Transverse colon (tissue), 4 donors: Measurements from ENCODE around the gene LGALS4. TPM values are rescaled to one million over a fixed set of nuclear protein-coding genes. Genes with fewer than 3 reads are reported as not detected.
"Not testable (repeated sequence)": the region's sequence is repeated elsewhere in the genome, so short reads cannot be mapped to it uniquely, and the experiment has no call there.

ENCODE experiments used
- DNase-seq: peaks from one replicate; pipeline ENCODE4 v3.0.0-alpha.2; 2019
- H3K27ac ChIP-seq, 4 donors: fragments of 200-600 bp; sonication (generic); 2 replicates each; pipeline ENCODE4 v1.5.1; 2016 to 2018; ENCODE audit warnings: inconsistent platforms in 4 of 4
- H3K27me3 ChIP-seq: fragments of 200-600 bp; sonication (generic); 2 replicates; pipeline ENCODE4 v1.5.1; 2017; ENCODE audit warnings: inconsistent platforms
- H3K36me3 ChIP-seq, 4 donors: fragments of 200-600 bp; sonication (generic); 2 replicates each; pipeline ENCODE4 v1.5.1; 2017 to 2019; ENCODE audit warnings: inconsistent platforms in 4 of 4
- H3K4me1 ChIP-seq, 4 donors: fragments of 200-600 bp; sonication (generic); 2 replicates each; pipeline ENCODE4 v1.5.1; 2017 to 2020; ENCODE audit warnings: inconsistent platforms in 4 of 4
- H3K4me3 ChIP-seq, 4 donors: fragments of 200-600 bp; sonication (generic); 1 replicate in 1 of 4; 2 replicates in 3 of 4; pipeline versions ENCODE4 v1.5.1 to v1.6.1; 2017 to 2019; ENCODE audit warnings: inconsistent platforms in 4 of 4
- H3K9me3 ChIP-seq, 2 donors: fragments of 200-600 bp; sonication (generic); 2 replicates each; pipeline ENCODE4 v1.5.1; 2017 to 2019; ENCODE audit warnings: inconsistent platforms in 2 of 2
- CTCF ChIP-seq, 5 experiments: fragments of 200-600 bp in 3 of 5; fragments of 450-650 bp in 2 of 5; sonication (generic) in 3 of 5; IDR thresholded peaks; 1 replicate in 2 of 5; 2 replicates in 3 of 5; pipeline ENCODE4 v1.5.1; 2016 to 2017; ENCODE audit warnings: antibody characterized with exemption in 5 of 5, inconsistent platforms in 3 of 5, mild to moderate bottlenecking in 2 of 5, moderate library complexity in 1 of 5
- EP300 ChIP-seq: sonication (generic); formaldehyde crosslinking; IDR thresholded peaks from one replicate; pipeline ENCODE4 v1.6.1; 2017; ENCODE audit warnings: antibody characterized with exemption, low read depth
- POLR2A ChIP-seq: fragments of 450-650 bp; IDR thresholded peaks from one replicate; pipeline ENCODE4 v1.6.1; 2016; ENCODE audit warnings: antibody characterized with exemption, mild to moderate bottlenecking, moderate library complexity
- POLR2AphosphoS5 ChIP-seq, 3 donors: sonication (generic); formaldehyde crosslinking; IDR thresholded peaks; one replicate each; pipeline ENCODE4 v1.6.1; 2016; ENCODE audit warnings: antibody characterized with exemption in 3 of 3
- WGBS, 2 donors: methylation state at CpG; one replicate each; pipeline ENCODE4 v1.1.5; 2018; ENCODE audit warnings: low coverage in 1 of 2; 5-methylcytosine and 5-hydroxymethylcytosine counted together
- in situ Hi-C, 4 donors: fragments of 200-750 bp; cut with MboI; loops; one replicate each; pipeline versions ENCODE4 v1.15.0 to v1.15.1; 2017; ENCODE audit warnings: low sequenced_read_pairs in 3 of 4, low pct_ligation_motif_present in 1 of 4, low pct_unique_long_range_greater_than_20kb in 1 of 4
- intact Hi-C: fragments of 100-400 bp; cut with DNase I; formaldehyde crosslinking; loops from one replicate; pipeline ENCODE4 v1.15.1; 2023; ENCODE audit warnings: low total_unique reads
- total RNA-seq, 4 donors: library from RNA; depleted of rRNA; stranded (reverse); fragments of >200 nt; gene quantifications; one replicate each; pipeline ENCODE4 v1.1.0, GENCODE V29; 2016

The LGALS4 gene
- total RNA-seq, 4 donors from 2014 or later = 1,815 to 4,845 (median 3,695) TPM

- Histone ChIP-seq H3K27ac (peak overlapping the region; percentile 95 to 99 (median 96)), H3K27me3 (no peaks in the 10 kb centered on the region), H3K36me3 (peaks cover 0 to 13% (median 3%) of the 10 kb centered on the region in 4 donors), H3K9me3 (no peaks in the 10 kb centered on the region), H3K4me3 (peak overlapping the region in 2 of 4 donors; percentile 66 to 72), H3K4me1 (peaks cover 27 to 66% (median 32%) of the 10 kb centered on the region in 4 donors)
- DNase-seq = no peak
- in situ Hi-C loops = no loop called here
- 58 to 62% methylated on average over 2 to 4 of the region's 4 CpGs for WGBS, 2 donors
- intact Hi-C loops = loop anchor here (10.0 kb wide), 1 partner anchor 175 kb away; no protein-coding TSS in a partner anchor
- no peak for TF ChIP-seq CTCF (IDR thresholded peaks at IDR 0.05)
- no peak for TF ChIP-seq POLR2A
- no peak for TF ChIP-seq EP300
- no peak for TF ChIP-seq POLR2AphosphoS5 (IDR thresholded peaks at IDR 0.05)
Observed at GRCh38 chr19:38830039-38830733, 17.4 kb upstream of the LGALS4 start.

- H3K4me1 ChIP-seq = peaks cover 27 to 66% (median 32%) of the 10 kb centered on the region in 4 donors
- WGBS, 2 donors = 94 to 96% methylated on average over 6 to 7 of the region's 7 CpGs
- H3K4me3 ChIP-seq, DNase-seq, intact Hi-C loops, H3K27ac ChIP-seq, H3K9me3 ChIP-seq, H3K27me3 ChIP-seq, in situ Hi-C loops: not testable (repeated sequence)
- peaks cover 0 to 13% (median 3%) of the 10 kb centered on the region in 4 donors for H3K36me3 ChIP-seq
Observed at GRCh38 chr19:38829203-38829602, 16.5 kb upstream of the LGALS4 start.

- peaks cover 0 to 13% (median 4%) of the 10 kb centered on the region in 4 donors for H3K36me3 ChIP-seq
- TF ChIP-seq POLR2AphosphoS5 (IDR thresholded peaks at IDR 0.05) (no peak), CTCF (IDR thresholded peaks at IDR 0.05) (no peak), POLR2A (no peak), EP300 (no peak)
- WGBS, 2 donors = 62 to 71% methylated on average over 2 to 6 of the region's 6 CpGs
- intact Hi-C loops (no loop called here), in situ Hi-C loops (no loop called here)
- H3K4me1 ChIP-seq = peaks cover 15 to 49% (median 24%) of the 10 kb centered on the region in 4 donors
- no peak overlapping the region for H3K27ac ChIP-seq
- no peak overlapping the region for H3K4me3 ChIP-seq
- no peaks in the 10 kb centered on the region for H3K27me3 ChIP-seq
- no peak for DNase-seq
- no peaks in the 10 kb centered on the region for H3K9me3 ChIP-seq
Observed at GRCh38 chr19:38826856-38827551, 14.3 kb upstream of the LGALS4 start.

- in situ Hi-C loops, H3K27ac ChIP-seq, DNase-seq, H3K4me3 ChIP-seq, H3K27me3 ChIP-seq, H3K9me3 ChIP-seq, intact Hi-C loops: not testable (repeated sequence)
- H3K36me3 ChIP-seq = peaks cover 0 to 13% (median 4%) of the 10 kb centered on the region in 4 donors
- whole genome bisulfite sequencing, 2 donors = 87% methylated on average over 7 of the region's 7 CpGs; no CpG with 5 or more reads in 1 of the 2 donors
- peaks cover 19 to 55% (median 25%) of the 10 kb centered on the region in 4 donors for H3K4me1 ChIP-seq
Observed at GRCh38 chr19:38825936-38826335, 13.2 kb upstream of the LGALS4 start.

- 80 to 98% methylated on average over 2 to 20 of the region's 29 CpGs for WGBS, 2 donors
- in situ Hi-C loops, intact Hi-C loops, H3K27me3 ChIP-seq, H3K9me3 ChIP-seq, DNase-seq: not testable (repeated sequence)
- H3K27ac ChIP-seq = peak overlapping the region; percentile 85 to 94 (median 88)
- peaks cover 4 to 54% (median 32%) of the 10 kb centered on the region in 4 donors for H3K4me1 ChIP-seq
- H3K36me3 ChIP-seq = peaks cover 0 to 11% (median 6%) of the 10 kb centered on the region in 4 donors
- H3K4me3 ChIP-seq = peak overlapping the region in 1 of 4 donors; percentile 4
Observed at GRCh38 chr19:38821230-38821825, 8.6 kb upstream of the LGALS4 start.
